HFF-Myc (cell line): ENCODE data around the gene UNC5A.
A peak's percentile ranks its signal among the peaks of the same experiment; 100 is the strongest.

Source experiments
- DNase-seq: peaks from one replicate; pipeline ENCODE4 v3.0.0-alpha.2; 2011; ENCODE audit warnings: low read depth; ENCODE audit errors: extremely low read depth
- H3K4me3 ChIP-seq: replicated peaks from 2 replicates; pipeline ENCODE4 v1.5.1; 2011; ENCODE audit warnings: low read depth, mild to moderate bottlenecking, control low read depth, low read length
- TF ChIP-seq, protein P1 (sequence below): IDR thresholded peaks from 2 replicates; pipeline ENCODE4 v1.5.1; 2012; ENCODE audit warnings: mild to moderate bottlenecking, low read depth, low read length, control low read depth; ENCODE audit errors: missing control alignments

Gene UNC5A

DNA sequence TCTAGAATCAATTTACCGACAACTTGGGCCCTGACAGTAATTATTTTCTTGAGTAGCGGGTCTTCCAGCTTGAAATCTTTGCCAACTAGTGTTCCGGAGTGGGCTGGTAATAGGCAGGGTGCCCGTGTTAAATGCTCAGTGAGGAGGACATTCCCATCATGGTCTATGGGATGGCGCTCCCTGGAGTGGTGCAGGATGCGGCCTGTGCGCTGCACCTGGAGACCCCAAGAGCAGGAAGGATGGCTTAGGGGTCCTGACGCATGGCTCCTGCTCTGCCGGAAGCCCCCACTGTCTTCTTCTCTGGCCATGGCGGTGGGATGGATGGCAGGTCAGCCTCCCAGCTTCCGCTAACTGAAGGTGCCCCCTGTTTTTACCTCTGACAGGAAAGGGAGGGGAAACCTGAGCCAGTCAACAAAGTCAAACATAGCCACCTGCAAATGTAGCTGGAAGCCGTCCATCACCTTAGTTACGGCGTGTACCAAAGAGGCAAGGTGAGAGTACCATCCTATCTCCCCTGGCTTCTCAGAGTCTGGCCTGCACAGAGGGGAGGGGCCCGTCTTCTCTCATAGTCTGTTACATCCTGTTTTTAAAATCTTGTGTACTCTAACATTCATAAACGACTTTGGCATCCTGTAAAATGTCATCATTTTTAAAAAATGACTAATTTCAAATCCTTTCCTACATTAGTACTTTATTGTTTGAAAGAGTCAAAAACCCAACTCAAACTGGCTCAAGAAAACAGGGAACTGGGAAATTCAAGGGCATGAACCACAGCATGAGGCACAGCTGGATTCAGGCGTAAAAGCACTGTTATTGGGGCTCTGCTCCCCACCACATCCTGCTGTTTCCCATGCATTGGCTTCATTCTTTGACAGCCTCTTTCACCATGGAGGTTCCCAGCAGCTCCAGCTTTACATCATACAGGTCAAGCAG is 28.5 kb upstream of the UNC5A start:
- no peak for DNase-seq
- TF ChIP-seq, protein P1, sequence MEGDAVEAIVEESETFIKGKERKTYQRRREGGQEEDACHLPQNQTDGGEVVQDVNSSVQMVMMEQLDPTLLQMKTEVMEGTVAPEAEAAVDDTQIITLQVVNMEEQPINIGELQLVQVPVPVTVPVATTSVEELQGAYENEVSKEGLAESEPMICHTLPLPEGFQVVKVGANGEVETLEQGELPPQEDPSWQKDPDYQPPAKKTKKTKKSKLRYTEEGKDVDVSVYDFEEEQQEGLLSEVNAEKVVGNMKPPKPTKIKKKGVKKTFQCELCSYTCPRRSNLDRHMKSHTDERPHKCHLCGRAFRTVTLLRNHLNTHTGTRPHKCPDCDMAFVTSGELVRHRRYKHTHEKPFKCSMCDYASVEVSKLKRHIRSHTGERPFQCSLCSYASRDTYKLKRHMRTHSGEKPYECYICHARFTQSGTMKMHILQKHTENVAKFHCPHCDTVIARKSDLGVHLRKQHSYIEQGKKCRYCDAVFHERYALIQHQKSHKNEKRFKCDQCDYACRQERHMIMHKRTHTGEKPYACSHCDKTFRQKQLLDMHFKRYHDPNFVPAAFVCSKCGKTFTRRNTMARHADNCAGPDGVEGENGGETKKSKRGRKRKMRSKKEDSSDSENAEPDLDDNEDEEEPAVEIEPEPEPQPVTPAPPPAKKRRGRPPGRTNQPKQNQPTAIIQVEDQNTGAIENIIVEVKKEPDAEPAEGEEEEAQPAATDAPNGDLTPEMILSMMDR, result no peak

GRCh38 chr5:176784218-176785165 is 25.9 kb upstream of the UNC5A start:
- H3K4me3 ChIP-seq, result no peak overlapping the region

More for the DNA sequence above, 28.5 kb upstream of the UNC5A start:
- H3K4me3 ChIP-seq, result no peak overlapping the region

DNA sequence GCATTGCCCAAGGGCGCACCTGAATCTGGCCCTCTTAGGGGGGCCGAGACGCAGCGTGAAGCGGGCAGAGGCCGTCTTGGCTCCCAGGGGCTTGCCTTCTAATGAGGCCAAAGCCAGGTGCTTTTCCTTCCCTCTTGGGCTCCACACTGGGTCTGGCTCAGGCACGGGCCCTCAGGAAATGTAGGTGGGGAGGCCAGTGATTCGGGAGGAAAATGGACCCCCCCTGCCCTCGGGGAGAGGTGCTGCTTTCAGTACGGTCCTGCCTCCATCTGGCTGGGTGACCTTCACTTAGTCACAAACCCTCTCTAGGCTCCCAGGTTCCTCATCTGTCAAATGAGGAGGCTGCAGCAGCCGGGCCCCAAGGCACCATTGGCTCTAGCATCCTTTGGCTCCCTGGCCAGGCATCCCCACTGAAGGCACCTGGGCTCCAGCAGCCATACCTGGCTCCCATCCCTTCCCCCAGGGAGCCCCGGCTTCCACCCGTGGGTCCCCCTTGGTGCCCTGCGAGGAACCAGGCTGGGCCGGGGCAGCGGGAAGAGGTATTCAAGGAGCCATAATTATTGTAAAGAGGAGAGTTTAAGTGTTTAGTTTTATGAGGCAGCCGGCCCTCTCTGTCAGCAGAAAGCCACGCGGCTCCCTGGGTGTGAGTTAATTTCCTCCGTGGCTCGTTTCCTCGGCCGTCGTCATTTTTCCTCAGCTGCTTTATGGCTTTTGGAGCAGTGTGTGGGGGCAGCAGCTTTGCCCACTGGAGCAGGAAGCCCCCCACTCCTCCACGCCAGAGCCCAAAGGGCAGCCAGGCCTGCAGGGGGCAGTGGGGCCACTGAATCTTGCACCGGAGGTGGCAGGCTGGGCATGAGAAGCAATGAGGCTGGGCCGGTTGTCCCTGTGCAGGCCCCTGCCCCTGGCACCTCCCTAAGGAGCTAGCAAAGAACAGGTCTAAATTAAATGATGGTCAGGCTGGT is 24.9 kb upstream of the UNC5A start:
- DNase-seq, result no peak
- H3K4me3 ChIP-seq, result no peak overlapping the region
- TF ChIP-seq, protein P1, result no peak

More at GRCh38 chr5:176784218-176785165, 25.9 kb upstream of the UNC5A start:
- peak; percentile 80 for DNase-seq
- TF ChIP-seq, protein P1, result no peak

GRCh38 chr5:176787676-176788075 is 22.7 kb upstream of the UNC5A start:
- no peak overlapping the region for H3K4me3 ChIP-seq
- TF ChIP-seq, protein P1, result no peak
- DNase-seq, result no peak

- H3K4me3 ChIP-seq, result no peak overlapping the region
- TF ChIP-seq, protein P1, result no peak
- DNase-seq, result no peak
Measured at GRCh38 chr5:176788091-176788490, 22.3 kb upstream of the UNC5A start.
